GM12891 (cell line): ENCODE data around the gene TMED6.

Experiments used
- PAX5 ChIP-seq: IDR thresholded peaks from 2 replicates; pipeline ENCODE4 v1.6.1; 2011; ENCODE audit warnings: low read length, moderate library complexity, mild to moderate bottlenecking; ENCODE audit not compliant: insufficient read depth, severe bottlenecking
- POLR2A ChIP-seq: IDR thresholded peaks from 2 replicates; pipeline ENCODE4 v1.6.1; 2011; ENCODE audit warnings: low read depth, low read length, control low read depth
- POLR2AphosphoS5 ChIP-seq: IDR thresholded peaks from 2 replicates; pipeline ENCODE4 v1.6.1; 2011; ENCODE audit warnings: low read depth, low read length, control low read depth
- TAF1 ChIP-seq: IDR thresholded peaks from 2 replicates; pipeline ENCODE4 v1.6.1; 2011; ENCODE audit warnings: low read depth, low read length, control low read depth

DNA sequence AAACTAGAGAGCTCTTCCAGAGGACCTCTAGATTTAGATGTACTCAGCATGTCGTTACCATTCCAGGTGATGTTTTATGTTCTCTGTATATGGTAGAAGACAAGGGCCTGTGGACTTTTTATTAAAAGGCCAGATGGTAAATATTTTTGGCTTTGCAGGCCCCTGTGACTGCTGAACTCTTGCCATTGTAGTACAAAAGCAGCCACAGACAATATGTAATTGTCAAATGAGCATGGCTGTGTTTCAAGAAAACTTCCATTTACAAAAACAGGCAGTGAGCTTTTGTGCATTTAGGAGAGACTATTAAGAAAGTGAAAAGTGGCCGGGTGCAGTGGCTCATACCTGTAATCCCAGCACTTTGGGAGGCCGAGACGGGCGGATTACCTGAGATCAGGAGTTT, 7.4 kb downstream of the TMED6 start:
- no peak for TF ChIP-seq POLR2AphosphoS5
- TF ChIP-seq POLR2A = no peak
- no peak for TF ChIP-seq TAF1
- TF ChIP-seq PAX5 = no peak
